Mucosa of gallbladder (tissue), 1 donor: ENCODE measurements around the gene MAN2B2. TPM values are rescaled to one million over a fixed set of nuclear protein-coding genes. Genes with fewer than 3 reads are reported as not detected.

Experiments
- DNase-seq: peaks from one replicate; pipeline ENCODE4 v3.0.0-alpha.2; 2020; ENCODE audit warnings: low spot score
- total RNA-seq: library from RNA; stranded (reverse); gene quantifications from one replicate; pipeline ENCODE4 v1.2.1, GENCODE V29; 2021
- donor health status: DM: no; HTN: no; CAD: no.

The MAN2B2 gene
- total RNA-seq = 53.6 TPM

DNA sequence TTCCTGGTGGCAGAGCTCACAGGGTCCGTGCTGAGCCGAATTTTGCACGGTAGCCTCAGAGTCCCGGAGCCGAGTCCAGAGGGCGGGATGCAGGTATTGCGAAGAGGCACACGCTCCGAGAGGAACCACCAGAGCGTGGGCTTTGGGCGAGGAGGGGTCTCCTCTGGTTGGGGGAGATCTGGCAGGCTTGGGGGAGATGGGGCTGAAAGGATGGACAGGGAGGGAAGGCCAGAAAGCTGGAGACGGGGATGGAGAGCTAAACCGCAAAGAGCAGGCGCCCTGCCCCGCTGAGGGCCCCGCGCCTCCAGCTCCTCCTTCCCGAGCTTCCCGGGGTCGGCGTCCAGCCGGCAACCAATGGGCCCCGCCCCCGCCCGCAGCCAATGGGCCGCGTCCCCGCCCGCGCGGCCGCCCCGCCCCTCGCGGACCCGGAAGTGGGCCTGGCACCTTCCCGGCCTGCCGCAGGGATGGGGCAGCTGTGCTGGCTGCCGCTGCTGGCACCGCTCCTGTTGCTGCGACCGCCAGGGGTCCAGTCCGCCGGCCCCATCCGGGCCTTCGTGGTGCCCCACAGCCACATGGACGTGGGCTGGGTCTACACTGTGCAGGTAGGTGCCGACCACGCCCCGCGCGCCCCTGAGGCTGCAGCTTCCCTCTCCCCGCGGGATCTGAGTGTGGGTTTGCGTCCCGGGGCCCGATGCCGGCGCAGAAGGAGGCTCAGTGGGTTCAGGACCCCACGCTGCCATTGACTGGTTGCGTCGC is at the start of gene MAN2B2:
MAN2B2 (plus strand) TSS at position 443 of the 756 bp plus-strand sequence; CDS start at position 465, 22 bp downstream.
- DNase-seq = peak; percentile 88

DNA sequence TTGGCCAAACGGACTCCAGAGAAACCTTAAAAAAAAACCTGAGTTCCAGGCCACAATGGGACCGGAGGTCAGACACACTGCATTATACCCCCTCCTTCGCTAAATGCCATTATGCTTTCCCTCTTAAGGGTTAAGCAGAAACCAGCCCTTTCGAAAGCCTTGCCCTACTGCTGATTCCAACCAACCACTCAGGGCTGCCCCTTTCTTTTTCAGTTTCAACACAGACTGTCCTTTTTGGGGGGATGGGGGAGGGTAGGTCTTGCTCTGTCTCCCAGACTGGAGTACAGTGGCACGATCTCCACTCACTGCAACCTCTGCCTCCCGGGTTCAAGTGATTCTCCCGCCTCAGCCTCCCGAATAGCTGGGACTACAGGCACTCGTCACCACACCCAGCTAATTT is 49.5 kb upstream of the MAN2B2 start:
- DNase-seq = no peak

DNA sequence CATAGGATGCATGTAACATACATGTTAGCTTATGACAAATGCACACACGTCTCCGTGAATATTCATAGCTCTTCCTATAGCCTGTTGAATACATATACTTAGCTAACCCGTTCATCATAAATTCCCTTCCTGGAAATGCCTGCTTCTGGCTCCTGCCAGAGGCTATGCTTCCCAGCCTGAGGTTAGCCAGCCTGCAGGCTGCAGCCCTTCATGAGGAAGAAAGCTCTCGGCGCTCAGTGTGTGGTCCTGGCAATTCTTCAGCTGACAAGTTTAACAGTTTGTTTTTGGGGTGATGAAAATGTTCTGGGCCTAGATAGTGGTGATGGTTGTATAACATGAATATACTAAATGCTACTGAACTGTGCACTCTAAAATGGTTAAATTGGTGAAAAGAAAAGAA is 48.8 kb upstream of the MAN2B2 start:
- no peak for DNase-seq

DNA sequence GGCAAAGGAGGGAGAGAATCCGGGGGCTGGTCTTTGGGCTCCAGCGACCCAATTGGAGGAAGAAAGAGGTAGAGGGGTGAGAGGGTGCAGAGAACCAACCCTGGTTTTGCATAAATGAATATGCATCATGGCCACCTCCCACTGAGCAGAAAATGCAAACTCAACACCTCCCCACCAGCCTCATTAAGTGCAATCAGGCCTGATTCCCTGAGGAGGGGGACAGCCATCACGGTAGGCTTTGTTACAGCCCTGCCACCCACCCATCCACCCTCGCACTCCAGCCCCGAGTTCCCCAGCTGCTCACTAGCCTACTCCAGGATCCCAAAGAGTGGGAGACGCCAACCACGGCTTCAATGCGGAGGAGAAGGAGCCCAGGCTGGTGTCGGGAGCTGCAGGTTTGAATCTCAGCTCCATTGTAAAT is 48.3 kb upstream of the MAN2B2 start:
- no peak for DNase-seq

DNA sequence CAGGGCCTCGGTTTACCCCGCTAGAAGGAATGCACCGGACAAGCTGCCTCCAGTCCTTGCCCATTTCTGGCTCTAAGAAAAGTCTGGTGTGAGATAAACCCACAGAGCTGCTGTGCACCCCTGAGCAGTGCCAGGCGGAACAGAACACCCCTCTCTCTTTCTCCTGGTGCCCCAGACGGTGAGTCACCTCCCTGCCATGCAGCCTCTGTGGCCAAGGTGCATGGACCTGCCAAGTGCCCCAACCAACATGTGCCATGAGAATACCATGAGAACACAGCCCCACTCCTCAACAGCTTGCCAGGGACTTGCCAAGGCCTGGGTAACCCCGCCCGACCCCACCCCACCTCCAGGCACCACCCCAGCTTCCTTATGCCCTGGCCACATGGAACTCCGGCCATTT is 47.7 kb upstream of the MAN2B2 start:
- DNase-seq = no peak

DNA sequence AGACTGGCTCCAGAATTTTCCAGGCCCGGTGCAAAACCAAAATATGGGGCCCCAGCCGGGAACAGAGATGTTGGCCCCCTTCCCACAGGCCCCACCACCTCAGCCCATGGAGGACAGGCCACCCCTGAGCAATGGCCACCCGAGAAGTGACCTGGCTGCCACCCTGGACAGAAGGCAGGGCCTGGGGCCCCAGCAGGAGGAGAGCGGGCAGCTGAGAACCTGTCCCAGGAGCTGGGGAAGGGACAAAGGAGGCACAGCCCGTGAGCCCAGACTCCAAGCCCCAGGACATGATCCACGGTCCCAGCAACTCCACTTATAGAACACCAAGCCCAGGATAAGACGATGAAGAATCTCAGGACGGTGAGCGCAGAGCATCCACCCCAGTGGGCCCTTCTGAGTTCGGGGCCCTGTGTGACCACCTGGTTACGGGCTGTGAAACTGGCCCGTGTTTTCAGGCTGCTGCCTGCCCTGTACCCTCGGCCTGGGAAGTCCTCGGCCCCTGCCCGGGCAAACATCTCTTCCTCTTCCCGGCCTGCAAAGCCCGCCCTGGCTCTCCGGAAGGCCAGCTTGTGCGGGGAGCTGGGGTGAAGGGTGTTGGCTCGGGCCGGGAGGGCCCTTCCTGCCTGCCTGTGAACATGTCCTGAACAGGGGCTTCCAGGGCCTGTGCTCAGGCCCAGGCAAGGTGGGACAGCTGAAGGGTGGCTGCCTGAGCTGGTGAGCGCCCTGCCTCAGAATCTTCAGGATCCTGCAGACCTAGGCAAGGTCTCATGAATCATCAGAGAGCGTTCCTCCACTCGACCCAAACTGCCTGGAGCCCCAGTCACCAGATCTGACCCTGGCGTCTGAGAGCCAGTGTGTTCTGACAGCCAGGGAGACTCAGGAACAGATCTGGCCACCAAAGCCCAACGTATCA is 47.0 kb upstream of the MAN2B2 start:
- DNase-seq = no peak

DNA sequence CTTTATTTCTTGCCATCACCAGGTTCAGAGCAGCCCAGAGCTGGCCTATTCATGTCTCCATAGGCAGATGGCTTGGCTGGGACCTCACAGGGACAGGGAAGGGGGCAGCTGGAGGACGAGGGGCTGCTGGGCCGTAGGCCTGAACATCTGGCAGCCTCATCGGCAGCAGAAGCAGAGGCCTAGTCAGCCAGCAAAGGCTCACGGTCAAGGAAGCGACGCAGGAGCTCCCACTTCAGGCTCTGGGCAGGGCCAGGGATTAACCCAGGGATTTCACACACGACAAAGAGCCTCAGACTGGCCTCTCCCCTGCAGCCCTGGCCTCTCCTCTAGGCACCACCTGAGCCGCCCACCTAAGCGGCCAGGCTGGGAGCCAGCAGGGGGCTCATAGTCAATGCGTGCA is 46.0 kb upstream of the MAN2B2 start:
- no peak for DNase-seq

DNA sequence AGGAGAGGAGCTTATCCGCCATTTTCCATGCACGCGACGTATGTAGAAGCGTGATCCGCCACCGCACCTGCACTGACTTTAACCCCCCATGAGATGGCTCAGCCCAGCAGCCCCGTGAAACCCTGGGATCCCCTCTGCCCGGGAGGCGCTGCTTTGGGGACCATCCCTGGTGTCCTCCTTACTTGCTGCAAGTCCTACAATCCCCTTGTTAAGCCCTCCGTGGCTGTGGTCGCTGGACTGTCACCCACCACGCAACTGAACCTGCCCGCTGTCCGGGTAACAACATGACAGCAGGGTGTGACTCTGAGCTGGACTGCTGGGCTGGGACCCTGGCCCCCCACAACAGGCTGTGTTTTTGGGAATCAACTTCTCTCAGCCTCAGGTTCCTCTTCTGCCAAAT is 44.7 kb upstream of the MAN2B2 start:
- no peak for DNase-seq

DNA sequence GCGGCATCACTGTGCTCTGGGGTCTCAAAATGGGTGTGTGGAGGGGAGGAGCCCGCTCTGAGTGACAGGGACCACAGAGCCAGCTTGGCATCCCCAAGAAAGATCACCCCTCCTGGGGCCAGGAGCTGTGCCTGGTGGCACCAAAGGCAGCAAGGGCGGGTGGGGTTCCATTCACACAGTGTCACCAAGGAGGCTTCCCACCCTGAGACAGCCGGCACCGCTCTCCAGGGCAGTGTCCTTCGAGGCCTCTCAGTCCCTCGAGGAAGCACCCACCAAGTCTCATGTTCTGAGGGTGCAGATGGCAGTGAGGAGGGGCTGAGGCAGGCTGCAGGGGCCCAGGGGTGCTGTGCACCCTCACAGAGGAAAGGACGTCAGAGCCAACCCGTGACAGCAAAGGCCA is 44.0 kb upstream of the MAN2B2 start:
- DNase-seq = no peak

DNA sequence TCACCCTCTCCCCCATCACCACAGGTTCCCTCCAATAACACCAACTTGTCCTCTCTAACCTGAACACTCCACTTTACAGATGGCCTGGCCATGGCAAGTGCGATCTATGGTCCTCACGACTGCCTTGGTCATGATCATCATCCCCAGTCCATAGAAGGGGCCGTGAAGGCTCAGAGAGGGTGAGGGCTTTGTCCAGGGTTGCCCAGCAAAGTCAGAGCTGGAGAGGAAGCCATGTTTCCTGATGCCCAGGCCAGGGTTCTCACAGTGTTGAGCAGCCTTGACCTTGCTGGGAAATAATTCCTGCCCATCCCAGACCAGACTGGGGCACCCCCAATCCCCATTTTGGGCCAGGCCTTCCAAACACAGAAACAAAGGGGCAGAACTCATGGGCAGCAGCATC is 42.9 kb upstream of the MAN2B2 start:
- DNase-seq = no peak

DNA sequence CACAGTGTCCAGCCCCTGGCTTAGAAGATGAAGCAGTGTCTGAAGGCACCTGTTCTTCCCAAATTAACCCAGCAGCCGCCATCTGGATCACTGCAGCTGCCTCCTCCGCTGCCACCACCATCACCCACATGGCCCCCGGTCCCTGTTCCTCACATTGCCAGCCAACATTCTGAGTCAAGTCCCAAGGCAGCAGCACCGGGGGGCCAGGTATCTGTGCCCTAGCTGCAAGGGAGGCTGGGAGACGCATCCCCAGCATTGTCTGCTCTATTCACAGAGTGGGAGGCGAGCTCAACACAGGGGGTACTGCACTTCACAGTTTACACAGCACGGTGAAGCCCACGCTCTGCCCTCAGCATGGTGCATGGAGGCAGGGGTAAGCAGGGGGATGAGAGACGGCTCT is 42.3 kb upstream of the MAN2B2 start:
- DNase-seq = no peak

DNA sequence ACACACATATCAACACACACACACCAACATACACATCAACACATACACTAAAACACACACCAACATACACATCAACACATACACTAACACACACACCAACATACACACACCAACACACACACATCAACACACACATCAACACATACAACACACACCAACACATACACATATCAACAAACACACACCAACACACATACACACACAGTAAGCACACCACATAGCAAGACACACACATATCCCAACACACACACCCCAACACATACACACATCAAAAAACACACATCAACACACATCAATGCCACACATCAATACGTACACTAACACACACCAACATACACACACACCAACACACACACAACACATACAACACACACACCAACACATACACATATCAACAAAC is 40.9 kb upstream of the MAN2B2 start:
- DNase-seq = no peak

DNA sequence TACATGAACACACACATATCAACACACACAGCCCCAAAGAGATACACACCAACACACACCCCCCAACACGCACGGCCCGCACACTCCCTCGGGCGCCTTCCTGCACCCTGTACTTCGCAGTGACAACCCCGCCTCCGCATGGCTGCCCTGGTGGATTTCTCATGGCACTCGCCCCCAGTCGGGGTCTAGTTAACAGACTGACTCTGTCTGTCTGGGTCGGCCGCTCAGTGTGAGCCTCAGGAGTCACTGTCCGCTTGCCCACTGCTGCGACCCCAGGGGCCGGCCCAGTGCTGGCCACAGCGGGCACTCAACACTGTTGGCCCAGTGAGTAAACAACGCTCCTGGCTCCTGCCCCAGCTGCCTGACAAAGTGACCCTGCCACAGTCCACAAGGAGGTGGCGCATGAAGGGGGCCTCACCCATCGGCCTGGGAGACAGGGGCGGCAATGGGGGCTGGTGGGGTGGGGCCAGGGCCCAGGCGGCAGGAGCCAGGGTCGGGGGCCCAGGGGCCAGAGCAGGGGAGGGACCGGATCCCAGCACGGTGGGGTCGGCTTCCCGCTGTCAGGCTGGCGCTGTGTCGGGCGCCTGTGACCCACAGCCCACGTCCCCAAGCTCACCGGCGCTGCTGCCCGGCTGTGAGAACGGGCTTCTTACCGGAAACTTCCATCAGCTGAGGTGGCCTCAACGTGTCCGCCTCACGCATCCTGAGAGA is 40.2 kb upstream of the MAN2B2 start:
- DNase-seq = no peak

DNA sequence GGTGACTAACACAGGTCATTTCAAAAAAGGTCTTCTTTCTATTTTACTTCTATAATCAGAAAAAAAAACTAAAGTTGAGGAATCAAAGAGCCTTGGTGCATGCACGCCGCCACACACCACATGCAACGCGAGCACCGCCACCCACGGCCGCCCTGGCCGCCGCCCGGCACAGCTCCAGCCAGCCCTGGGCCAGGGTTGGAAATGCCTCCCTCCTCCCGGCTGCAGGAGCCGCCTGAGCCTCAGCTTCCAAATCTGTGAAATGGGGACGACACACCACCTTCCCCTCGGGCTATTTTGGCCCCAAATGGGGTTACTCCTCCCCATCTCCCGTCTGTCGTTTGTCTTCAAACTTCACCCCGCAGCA is 39.7 kb upstream of the MAN2B2 start:
- no peak for DNase-seq

DNA sequence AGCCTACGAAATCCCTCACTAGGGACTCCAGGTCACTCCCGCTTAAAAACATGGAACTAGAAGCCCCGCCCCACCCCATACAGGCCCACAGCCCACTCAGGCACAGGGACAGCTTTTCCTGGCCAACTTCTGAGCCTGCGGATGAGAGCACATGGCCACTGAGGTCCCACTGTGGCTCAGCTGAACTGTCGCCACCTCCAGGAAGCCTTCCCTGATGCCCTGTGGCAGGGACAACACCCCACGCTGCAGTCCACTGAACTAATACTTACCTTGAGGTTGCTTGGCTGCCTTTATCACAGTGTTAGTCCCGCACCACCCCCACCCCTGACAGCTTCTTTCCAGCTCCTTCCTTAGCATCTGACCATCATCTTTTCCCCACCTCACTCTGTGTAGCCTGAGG is 39.3 kb upstream of the MAN2B2 start:
- DNase-seq = no peak

DNA sequence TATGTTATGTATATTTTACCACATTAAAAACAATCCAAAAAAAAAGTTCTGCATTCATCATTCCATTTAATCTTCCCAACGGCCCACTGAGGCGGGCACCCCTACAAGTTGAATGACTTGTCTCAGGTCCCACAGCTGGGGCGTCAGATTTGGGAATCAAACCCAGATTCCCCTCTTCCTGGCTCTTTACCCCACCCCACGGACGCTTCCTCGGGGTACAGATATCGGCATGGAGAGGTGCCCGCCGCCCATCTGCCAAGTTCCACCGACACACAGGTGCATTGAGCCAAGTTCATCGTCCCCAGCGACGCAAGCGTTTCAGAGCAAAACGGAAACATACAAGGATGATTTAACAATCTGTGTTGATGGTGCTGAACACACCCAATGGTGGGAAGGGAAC is 36.9 kb upstream of the MAN2B2 start:
- no peak for DNase-seq

DNA sequence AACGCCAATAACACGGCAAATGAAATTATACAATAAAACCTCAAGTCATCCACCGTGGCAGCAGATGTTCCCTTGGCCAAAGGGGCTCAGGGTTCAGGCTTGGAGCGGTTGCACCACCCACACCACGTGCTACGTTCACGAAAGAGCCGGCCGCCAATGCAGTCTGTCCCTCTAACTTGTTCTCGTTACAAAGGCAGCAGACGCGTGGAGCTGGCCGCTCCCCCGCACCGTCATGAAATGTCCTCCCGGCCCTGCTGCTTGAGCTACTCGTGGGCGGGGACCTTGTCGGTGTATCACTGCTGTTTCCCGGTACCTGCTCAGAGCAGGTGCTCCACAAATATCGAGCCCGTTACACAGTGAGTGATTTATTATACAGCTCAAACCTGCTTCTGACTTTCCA is 36.4 kb upstream of the MAN2B2 start:
- DNase-seq = no peak

DNA sequence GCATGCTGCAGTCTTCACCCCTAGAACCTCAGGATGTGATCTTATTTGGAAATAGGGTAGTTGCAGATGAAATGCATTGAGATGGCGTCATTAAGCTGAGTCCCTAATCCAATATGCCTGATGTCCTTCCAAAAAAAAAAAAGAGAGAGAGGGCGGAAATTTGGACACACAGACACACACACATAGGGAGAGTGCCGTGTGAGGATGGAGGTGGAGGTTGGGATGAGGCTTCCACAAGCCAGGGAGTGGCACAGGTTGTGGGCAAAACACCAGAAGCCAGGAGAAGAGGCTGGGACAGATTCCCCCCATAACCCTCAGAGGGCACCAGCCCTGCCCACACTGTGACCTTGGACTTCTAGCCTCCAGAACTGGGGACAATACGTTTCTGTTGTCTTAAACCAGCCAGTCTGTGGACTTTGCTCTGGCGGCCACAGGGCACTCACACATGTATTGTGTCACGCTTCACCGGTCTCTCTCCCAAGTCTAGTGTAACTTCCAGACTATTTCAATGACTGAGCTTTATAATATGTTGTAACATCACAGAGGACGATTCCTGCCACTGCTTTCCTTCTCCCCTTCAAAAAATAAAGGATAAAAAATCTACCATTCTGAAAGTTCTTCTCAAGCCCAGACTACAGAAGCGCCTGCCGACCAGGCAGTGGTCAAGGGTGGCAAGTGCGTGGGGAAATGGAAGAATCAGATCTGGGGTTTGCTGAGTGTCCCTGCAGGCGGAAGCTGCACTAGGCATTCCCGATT is 35.8 kb upstream of the MAN2B2 start:
- DNase-seq = peak; percentile 58

DNA sequence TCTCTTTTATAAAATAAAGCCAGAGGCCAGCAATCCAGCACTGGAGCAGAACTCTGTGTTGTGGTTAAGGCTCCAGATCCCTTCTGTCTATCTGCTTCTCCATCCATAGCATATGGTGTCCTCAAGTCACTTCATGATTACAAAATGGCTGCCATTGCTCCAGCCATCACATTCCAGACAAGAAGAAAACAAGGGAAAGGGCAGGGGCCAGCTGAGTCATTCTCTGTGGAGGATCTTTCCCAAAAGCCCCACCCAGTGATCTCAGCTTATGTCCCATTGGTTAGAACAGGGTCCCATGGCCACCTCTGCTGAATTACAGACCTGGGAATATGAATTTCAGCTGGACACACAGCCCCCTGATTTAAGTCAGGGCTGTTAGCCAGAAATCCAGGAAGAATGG is 34.1 kb upstream of the MAN2B2 start:
- DNase-seq = no peak

DNA sequence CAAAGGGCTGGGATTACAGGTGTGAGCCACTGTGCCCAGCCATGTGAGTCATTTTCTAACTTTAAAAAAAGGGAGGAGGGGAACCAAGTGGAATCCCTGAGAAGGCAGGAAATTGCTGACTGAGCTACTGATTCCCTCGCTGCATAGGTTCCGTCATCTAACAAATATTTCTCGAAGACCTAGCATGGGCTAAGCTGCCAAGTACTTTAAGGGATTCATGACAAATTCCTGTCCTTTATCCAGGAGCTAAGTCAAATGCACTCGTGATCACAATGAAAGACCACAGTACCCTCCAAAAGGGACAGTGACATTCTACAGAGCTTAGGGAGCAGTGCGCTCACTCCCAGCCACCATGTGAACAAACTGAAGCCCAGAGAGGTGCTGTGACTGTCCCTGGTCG is 33.2 kb upstream of the MAN2B2 start:
- DNase-seq = no peak

DNA sequence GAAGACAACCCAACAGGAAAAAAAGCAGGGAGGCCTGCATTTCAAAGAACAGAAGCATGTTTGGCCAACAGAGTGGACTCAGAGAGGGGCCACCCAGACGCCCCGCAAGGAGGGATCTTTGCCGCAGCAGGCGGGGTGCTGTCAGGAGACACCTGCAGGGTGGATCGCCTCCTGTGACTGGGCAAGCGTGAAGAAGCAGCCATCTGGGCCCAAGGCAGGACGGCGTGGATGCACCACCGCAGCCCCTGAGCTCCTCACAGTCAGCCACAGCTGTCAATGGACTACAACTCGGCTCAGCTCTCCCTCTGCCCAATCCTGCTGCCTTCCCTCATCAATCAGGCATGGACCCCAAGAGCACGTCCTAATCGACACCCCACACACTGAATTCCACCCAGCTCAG is 32.0 kb upstream of the MAN2B2 start:
- DNase-seq = no peak

DNA sequence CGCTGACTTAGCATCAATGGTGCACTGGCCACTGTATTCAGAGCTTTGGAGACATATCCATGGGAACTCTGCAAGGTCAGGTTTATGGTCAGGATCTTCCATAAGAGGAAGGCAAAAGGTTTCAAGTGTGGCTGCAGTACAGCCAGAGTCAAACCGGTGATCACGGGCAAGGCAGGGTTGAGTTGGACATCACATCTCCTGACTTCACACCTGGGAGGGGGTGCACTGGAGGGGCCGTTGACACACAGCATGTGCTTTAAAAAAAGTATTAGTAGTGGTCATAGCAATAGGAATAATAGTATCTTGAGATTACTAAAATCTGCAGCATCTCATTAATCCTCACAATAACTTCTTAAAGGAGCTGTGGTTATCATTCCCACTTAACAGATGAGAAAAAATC is 28.9 kb upstream of the MAN2B2 start:
- DNase-seq = no peak
